ENCODE results near the gene PADI3. TPM values are rescaled to one million over a fixed set of nuclear protein-coding genes. Genes with fewer than 3 reads are reported as not detected.

PADI3 gene
- total and polyA plus RNA-seq, 10 donors: not detected

- TF ChIP-seq POLR2A (IDR thresholded peaks at IDR 0.05): no peak
- no peak for TF ChIP-seq POLR2AphosphoS5 (IDR thresholded peaks at IDR 0.05)
- no peak for TF ChIP-seq CTCF (IDR thresholded peaks at IDR 0.05 in 8 of 11, conservative IDR thresholded peaks at IDR 0.05 in 3 of 11)
- H3K4me1 ChIP-seq: peaks cover 0 to 5% (median 0%) of the 10 kb centered on the region in 6 donors
- no peak for DNase-seq
- H3K27ac ChIP-seq: no peak overlapping the region
- H3K27me3 ChIP-seq (replicated peaks in 1 of 7): peaks cover 0 to 20% (median 0%) of the 10 kb centered on the region in 7 donors
- H3K4me3 ChIP-seq: no peak overlapping the region
- H3K36me3 ChIP-seq: no peaks in the 10 kb centered on the region
- 71 to 87% (median 83%) methylated on average over 1 of the region's 1 CpG for WGBS, 5 donors
- intact Hi-C loops (cut with DNase I; ENCODE audit: low total_unique reads): no loop called here
- H3K9me3 ChIP-seq: no peaks in the 10 kb centered on the region
Measured at GRCh38 chr1:17243274-17243673, 5.6 kb upstream of the PADI3 start.

- Histone ChIP-seq H3K27ac (no peak overlapping the region), H3K27me3 (replicated peaks in 1 of 7) (peaks cover 0 to 35% (median 0%) of the 10 kb centered on the region in 7 donors), H3K9me3 (no peaks in the 10 kb centered on the region), H3K4me3 (no peak overlapping the region), H3K4me1 (no peaks in the 10 kb centered on the region), H3K36me3 (no peaks in the 10 kb centered on the region)
- TF ChIP-seq POLR2A (IDR thresholded peaks at IDR 0.05) (no peak), POLR2AphosphoS5 (IDR thresholded peaks at IDR 0.05) (no peak), CTCF (IDR thresholded peaks at IDR 0.05 in 8 of 11, conservative IDR thresholded peaks at IDR 0.05 in 3 of 11) (no peak)
- 60 to 75% (median 69%) methylated on average over 12 to 14 of the region's 14 CpGs for WGBS, 5 donors
- no peak for DNase-seq
- intact Hi-C loops (cut with DNase I; ENCODE audit: low total_unique reads): no loop called here
Measured at GRCh38 chr1:17244821-17245740, 3.8 kb upstream of the PADI3 start.

GRCh38 chr1:17245816-17246325, 3.0 kb upstream of the PADI3 start:
- Histone ChIP-seq H3K4me1 (no peaks in the 10 kb centered on the region), H3K9me3 (no peaks in the 10 kb centered on the region), H3K27me3 (replicated peaks in 1 of 7) (peaks cover 0 to 43% (median 3%) of the 10 kb centered on the region in 7 donors), H3K36me3 (no peaks in the 10 kb centered on the region), H3K27ac (no peak overlapping the region), H3K4me3 (no peak overlapping the region)
- no peak for TF ChIP-seq CTCF (IDR thresholded peaks at IDR 0.05 in 8 of 11, conservative IDR thresholded peaks at IDR 0.05 in 3 of 11)
- no peak for TF ChIP-seq POLR2A (IDR thresholded peaks at IDR 0.05)
- no peak for TF ChIP-seq POLR2AphosphoS5 (IDR thresholded peaks at IDR 0.05)
- intact Hi-C loops (cut with DNase I; ENCODE audit: low total_unique reads): no loop called here
- DNase-seq: no peak
- 69 to 80% (median 74%) methylated on average over 7 of the region's 7 CpGs for WGBS, 5 donors

GRCh38 chr1:17246971-17247370, 1.9 kb upstream of the PADI3 start:
- 56 to 86% (median 80%) methylated on average over 2 of the region's 2 CpGs for WGBS, 5 donors
- intact Hi-C loops (cut with DNase I; ENCODE audit: low total_unique reads): no loop called here
- Histone ChIP-seq H3K4me1 (peaks cover 0 to 3% (median 0%) of the 10 kb centered on the region in 6 donors), H3K27ac (no peak overlapping the region), H3K27me3 (replicated peaks in 1 of 7) (peaks cover 0 to 47% (median 3%) of the 10 kb centered on the region in 7 donors), H3K9me3 (no peaks in the 10 kb centered on the region), H3K4me3 (no peak overlapping the region), H3K36me3 (no peaks in the 10 kb centered on the region)
- no peak for TF ChIP-seq POLR2AphosphoS5 (IDR thresholded peaks at IDR 0.05)
- no peak for DNase-seq

Measured in spleen (tissue), 11 donors.